ENCODE results near the gene GPATCH1.

The GPATCH1 gene

GRCh38 chr19:33143897-33144405, 63.0 kb downstream of the GPATCH1 start:
- no peaks in the 10 kb centered on the region for H4K20me1 ChIP-seq (ENCODE audit: insufficient read depth, low read length)
- no peaks in the 10 kb centered on the region for H3K79me2 ChIP-seq (ENCODE audit: low read length)
- H3K27me3 ChIP-seq (replicated peaks; ENCODE audit: insufficient read depth, low read length) = no peaks in the 10 kb centered on the region; the same call in 1 of the 2 replicates
- no peaks in the 10 kb centered on the region for H3K9me2 ChIP-seq (replicated peaks; ENCODE audit: insufficient read depth, low read length)
- no peak overlapping the region for H3K9ac ChIP-seq (ENCODE audit: low read length)
- H2AFZ ChIP-seq (ENCODE audit: low read length) = no peak overlapping the region
- no peaks in the 10 kb centered on the region for H3K9me3 ChIP-seq (replicated peaks; ENCODE audit: insufficient read depth, low read length)
- peak; percentile 51 for DNase-seq
- H3K4me3 ChIP-seq (ENCODE audit: low read length) = no peak overlapping the region
- TF ChIP-seq, protein P1, sequence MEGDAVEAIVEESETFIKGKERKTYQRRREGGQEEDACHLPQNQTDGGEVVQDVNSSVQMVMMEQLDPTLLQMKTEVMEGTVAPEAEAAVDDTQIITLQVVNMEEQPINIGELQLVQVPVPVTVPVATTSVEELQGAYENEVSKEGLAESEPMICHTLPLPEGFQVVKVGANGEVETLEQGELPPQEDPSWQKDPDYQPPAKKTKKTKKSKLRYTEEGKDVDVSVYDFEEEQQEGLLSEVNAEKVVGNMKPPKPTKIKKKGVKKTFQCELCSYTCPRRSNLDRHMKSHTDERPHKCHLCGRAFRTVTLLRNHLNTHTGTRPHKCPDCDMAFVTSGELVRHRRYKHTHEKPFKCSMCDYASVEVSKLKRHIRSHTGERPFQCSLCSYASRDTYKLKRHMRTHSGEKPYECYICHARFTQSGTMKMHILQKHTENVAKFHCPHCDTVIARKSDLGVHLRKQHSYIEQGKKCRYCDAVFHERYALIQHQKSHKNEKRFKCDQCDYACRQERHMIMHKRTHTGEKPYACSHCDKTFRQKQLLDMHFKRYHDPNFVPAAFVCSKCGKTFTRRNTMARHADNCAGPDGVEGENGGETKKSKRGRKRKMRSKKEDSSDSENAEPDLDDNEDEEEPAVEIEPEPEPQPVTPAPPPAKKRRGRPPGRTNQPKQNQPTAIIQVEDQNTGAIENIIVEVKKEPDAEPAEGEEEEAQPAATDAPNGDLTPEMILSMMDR (IDR thresholded peaks at IDR 0.05; ENCODE audit: low read length) = peak; percentile 95
- TF ChIP-seq EZH2phosphoT487 (IDR thresholded peaks at IDR 0.05; ENCODE audit: low read length) (no peak), EZH2 (optimal IDR thresholded peaks at IDR 0.05; ENCODE audit: low read depth, low read length) (no peak)
- H3F3A ChIP-seq (ENCODE audit: insufficient read depth, low read length) = no peaks in the 10 kb centered on the region
- H3K36me3 ChIP-seq (replicated peaks; ENCODE audit: insufficient read depth, low read length) = no peaks in the 10 kb centered on the region
- no peaks in the 10 kb centered on the region for H3K4me1 ChIP-seq (ENCODE audit: low read length)
- H3K27ac ChIP-seq (ENCODE audit: low read length) = no peak overlapping the region
- H3K4me2 ChIP-seq (ENCODE audit: low read depth, low read length) = peak overlapping the region; percentile 55

GRCh38 chr19:33146209-33146608, 65.2 kb downstream of the GPATCH1 start:
- no peak overlapping the region for H3K9ac ChIP-seq (ENCODE audit: low read length)
- no peak for DNase-seq
- H3K36me3 ChIP-seq (replicated peaks; ENCODE audit: insufficient read depth, low read length) = no peaks in the 10 kb centered on the region
- no peaks in the 10 kb centered on the region for H4K20me1 ChIP-seq (ENCODE audit: insufficient read depth, low read length)
- H3K27ac ChIP-seq (ENCODE audit: low read length) = no peak overlapping the region
- H2AFZ ChIP-seq (ENCODE audit: low read length) = no peak overlapping the region
- TF ChIP-seq EZH2 (optimal IDR thresholded peaks at IDR 0.05; ENCODE audit: low read depth, low read length) (no peak), EZH2phosphoT487 (IDR thresholded peaks at IDR 0.05; ENCODE audit: low read length) (no peak)
- TF ChIP-seq, protein P1 (IDR thresholded peaks at IDR 0.05; ENCODE audit: low read length) = no peak
- H3K79me2 ChIP-seq (ENCODE audit: low read length) = no peaks in the 10 kb centered on the region
- no peaks in the 10 kb centered on the region for H3K9me3 ChIP-seq (replicated peaks; ENCODE audit: insufficient read depth, low read length)
- no peaks in the 10 kb centered on the region for H3F3A ChIP-seq (ENCODE audit: insufficient read depth, low read length)
- H3K9me2 ChIP-seq (replicated peaks; ENCODE audit: insufficient read depth, low read length) = no peaks in the 10 kb centered on the region
- no peak overlapping the region for H3K4me2 ChIP-seq (ENCODE audit: low read depth, low read length)
- H3K27me3 ChIP-seq (replicated peaks; ENCODE audit: insufficient read depth, low read length) = no peaks in the 10 kb centered on the region; the same call in 1 of the 2 replicates
- H3K4me3 ChIP-seq (ENCODE audit: low read length) = no peak overlapping the region
- no peaks in the 10 kb centered on the region for H3K4me1 ChIP-seq (ENCODE audit: low read length)

DNA sequence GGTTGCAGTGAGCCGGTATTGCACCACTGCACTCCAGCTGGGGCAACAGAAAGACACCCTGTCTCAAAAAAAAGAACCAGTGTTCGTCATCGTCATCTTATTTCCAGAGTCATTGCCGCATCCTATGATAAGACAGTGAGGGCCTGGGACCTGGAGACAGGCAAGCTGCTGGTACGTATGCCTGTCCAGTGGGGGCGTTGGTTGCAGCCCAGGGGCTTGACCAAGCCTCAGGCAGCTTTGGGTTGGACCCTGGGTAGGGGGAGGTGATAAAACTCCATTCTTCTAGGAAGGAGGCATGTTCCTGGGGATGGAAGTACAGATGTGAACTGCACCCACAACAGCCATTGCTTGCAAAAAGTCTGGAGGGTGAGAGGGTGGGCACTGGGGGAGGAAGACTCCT, 66.6 kb downstream of the GPATCH1 start:
- no peaks in the 10 kb centered on the region for H4K20me1 ChIP-seq (ENCODE audit: insufficient read depth, low read length)

More for the DNA sequence above, 66.6 kb downstream of the GPATCH1 start:
- Histone ChIP-seq H3K9me2 (replicated peaks; ENCODE audit: insufficient read depth, low read length) (no peaks in the 10 kb centered on the region), H3K4me1 (ENCODE audit: low read length) (no peaks in the 10 kb centered on the region), H3F3A (ENCODE audit: insufficient read depth, low read length) (no peaks in the 10 kb centered on the region), H3K9me3 (replicated peaks; ENCODE audit: insufficient read depth, low read length) (no peaks in the 10 kb centered on the region), H3K79me2 (ENCODE audit: low read length) (no peaks in the 10 kb centered on the region), H3K27ac (ENCODE audit: low read length) (no peak overlapping the region), H3K36me3 (replicated peaks; ENCODE audit: insufficient read depth, low read length) (no peaks in the 10 kb centered on the region), H2AFZ (ENCODE audit: low read length) (no peak overlapping the region), H3K4me3 (ENCODE audit: low read length) (no peak overlapping the region), H3K4me2 (ENCODE audit: low read depth, low read length) (no peak overlapping the region), H3K27me3 (replicated peaks; ENCODE audit: insufficient read depth, low read length) (no peaks in the 10 kb centered on the region; the same call in 1 of the 2 replicates), H3K9ac (ENCODE audit: low read length) (no peak overlapping the region)
- DNase-seq = no peak
- TF ChIP-seq EZH2phosphoT487 (IDR thresholded peaks at IDR 0.05; ENCODE audit: low read length) = no peak
- TF ChIP-seq, protein P1 (IDR thresholded peaks at IDR 0.05; ENCODE audit: low read length) = 0 out of 2 replicates have a peak, but pooled peaks have one; percentile 4
- TF ChIP-seq EZH2 (optimal IDR thresholded peaks at IDR 0.05; ENCODE audit: low read depth, low read length) = no peak
